Measurements from ENCODE around the gene B3GALT5. TPM values are rescaled to one million over a fixed set of nuclear protein-coding genes. Genes with fewer than 3 reads are reported as not detected.

B3GALT5 gene
- total and polyA plus RNA-seq, 2 of the 4 experiments (the other 2 are of a cell fraction): 0.05 to 0.18 TPM

- in situ Hi-C loops (cut with MboI; ENCODE audit: low sequenced_read_pairs): no loop called here
- H2BK15ac ChIP-seq (ENCODE audit: low read depth, low read length): no peak overlapping the region
- WGBS, 2 experiments (ENCODE audit: extremely low coverage in 2 of 2, insufficient read length in 1 of 2): no CpG with 5 or more reads among the region's 1 CpG
Measured at GRCh38 chr21:39721885-39722284, 109.1 kb downstream of the B3GALT5 start.

More at GRCh38 chr21:39721885-39722284, 109.1 kb downstream of the B3GALT5 start:
- ATAC-seq (ENCODE audit: low read depth) (no peak), DNase-seq (no peak)
- H3K4ac ChIP-seq (ENCODE audit: low read depth, low read length): no peak overlapping the region
- H3K27ac ChIP-seq (ENCODE audit: insufficient read depth, low read length): no peak overlapping the region
- H2AFZ ChIP-seq (replicated peaks; ENCODE audit: low read length, poor library complexity): no peak overlapping the region
- H2BK20ac ChIP-seq (ENCODE audit: low read depth, low read length): no peak overlapping the region
- H4K5ac ChIP-seq (ENCODE audit: low read depth, low read length): no peak overlapping the region
- no peak overlapping the region for H3K23ac ChIP-seq (ENCODE audit: low read depth, low read length)
- no peak overlapping the region for H2AK5ac ChIP-seq (ENCODE audit: low read depth, low read length)
- H3K4me1 ChIP-seq (ENCODE audit: control insufficient read depth, insufficient read depth, low read length): no peaks in the 10 kb centered on the region
- POLR2A ChIA-PET (ENCODE audit: unreplicated experiment): no interaction called here
- H2BK120ac ChIP-seq (ENCODE audit: low read depth, low read length): no peak overlapping the region
- H3K79me1 ChIP-seq (ENCODE audit: low read depth in 1 of 2, low read length in 2 of 2): no peaks in the 10 kb centered on the region
- no peaks in the 10 kb centered on the region for H3K36me3 ChIP-seq (ENCODE audit: control insufficient read depth, insufficient read depth, low read length)
- no peak overlapping the region for H3K4me2 ChIP-seq (ENCODE audit: low read depth, low read length)
- no peaks in the 10 kb centered on the region for H4K20me1 ChIP-seq (ENCODE audit: insufficient read depth, low read length)
- no peak overlapping the region for H3K4me3 ChIP-seq (ENCODE audit: insufficient read depth, low read depth, low read length)
- H2AK9ac ChIP-seq (replicated peaks; ENCODE audit: low read depth, low read length, poor library complexity): no peak overlapping the region
- no peak overlapping the region for H4K91ac ChIP-seq (ENCODE audit: insufficient read depth, low read depth, low read length)
- H3K27me3 ChIP-seq (ENCODE audit: control insufficient read depth, insufficient read depth, low read length): no peaks in the 10 kb centered on the region
- dilution Hi-C loops (cut with HindIII; ENCODE audit: low sequenced_read_pairs, unreplicated experiment): loop anchor here (25.0 kb wide), 1 partner anchor 210 kb away; no protein-coding TSS in a partner anchor
- no peaks in the 10 kb centered on the region for H3K9me1 ChIP-seq (ENCODE audit: insufficient read depth, low read length)
- H4K8ac ChIP-seq (ENCODE audit: low read depth in 2 of 2, low read length in 2 of 2): no peak overlapping the region
- no TSS peak for BruUV-seq (replicated peaks)
- no peak overlapping the region for H3K14ac ChIP-seq (replicated peaks; ENCODE audit: low read depth, low read length)
- TF ChIP-seq CTCF (conservative IDR thresholded peaks at IDR 0.05; ENCODE audit: low read depth, low read length) (no peak), USF2 (IDR thresholded peaks at IDR 0.05; ENCODE audit: low read depth, low read length) (no peak), MXI1 (IDR thresholded peaks at IDR 0.05; ENCODE audit: borderline replicate concordance, low read depth, low read length) (no peak)
- H3K18ac ChIP-seq (ENCODE audit: low read depth, low read length): no peak overlapping the region
- CTCF ChIA-PET: interaction anchor here (1.8 kb wide), 1 partner anchor 204 kb away, joined by 7 read pairs; no protein-coding TSS in a partner anchor
- intact Hi-C loops (cut with micrococcal nuclease): no loop called here
- no peak overlapping the region for H3K9ac ChIP-seq (ENCODE audit: low read depth, low read length)
- no peak overlapping the region for H3K56ac ChIP-seq (ENCODE audit: extremely low read depth, insufficient read depth, low read length)
- no peak overlapping the region for H2BK5ac ChIP-seq (ENCODE audit: low read depth, low read length, poor library complexity, severe bottlenecking)
- H3K9me3 ChIP-seq (ENCODE audit: control insufficient read depth, insufficient read depth, low read length): peaks cover 1% of the 10 kb centered on the region; the same call in 1 of the 2 replicates

Other genes with a start within 250 kb of the B3GALT5 start
- gene LCA5L, start 167.2 kb upstream of the B3GALT5 start, total RNA-seq (2012; rRNA removed): 0.18 and 0.28 TPM in 2 replicates
- gene LCA5L, start 167.2 kb upstream of the B3GALT5 start, polyA plus RNA-seq (2012; rRNA removed): 0.06 and 0.26 TPM in 2 replicates
- 1.1 and 1.6 TPM in 2 replicates for gene SH3BGR, start 161.0 kb upstream of the B3GALT5 start, total RNA-seq (2012; rRNA removed)
- 2.0 and 5.9 TPM in 2 replicates for gene SH3BGR, start 161.0 kb upstream of the B3GALT5 start, polyA plus RNA-seq (2012; rRNA removed)
- not detected in 2 replicates for gene IGSF5, start 132.2 kb downstream of the B3GALT5 start, total RNA-seq (2012; rRNA removed)
- gene IGSF5, start 132.2 kb downstream of the B3GALT5 start, polyA plus RNA-seq (2012; rRNA removed): not detected in 2 replicates